Uterus (tissue), 2 donors: ENCODE results near the gene NOL3.

Source experiments
- POLR2A ChIP-seq, 2 donors: fragments of 450-650 bp; IDR thresholded peaks; one replicate each; pipeline ENCODE4 v1.6.1; 2016; ENCODE audit warnings: antibody characterized with exemption in 2 of 2, mild to moderate bottlenecking in 1 of 2, moderate library complexity in 1 of 2
- TF ChIP-seq, protein P1 (sequence below), 4 experiments: fragments of 200-600 bp in 2 of 4; fragments of 450-650 bp in 2 of 4; sonication (generic) in 2 of 4; IDR thresholded peaks; one replicate each; pipeline ENCODE4 v1.5.1; 2016 to 2019; ENCODE audit warnings: antibody characterized with exemption in 4 of 4, mild to moderate bottlenecking in 2 of 4, moderate library complexity in 1 of 4

DNA sequence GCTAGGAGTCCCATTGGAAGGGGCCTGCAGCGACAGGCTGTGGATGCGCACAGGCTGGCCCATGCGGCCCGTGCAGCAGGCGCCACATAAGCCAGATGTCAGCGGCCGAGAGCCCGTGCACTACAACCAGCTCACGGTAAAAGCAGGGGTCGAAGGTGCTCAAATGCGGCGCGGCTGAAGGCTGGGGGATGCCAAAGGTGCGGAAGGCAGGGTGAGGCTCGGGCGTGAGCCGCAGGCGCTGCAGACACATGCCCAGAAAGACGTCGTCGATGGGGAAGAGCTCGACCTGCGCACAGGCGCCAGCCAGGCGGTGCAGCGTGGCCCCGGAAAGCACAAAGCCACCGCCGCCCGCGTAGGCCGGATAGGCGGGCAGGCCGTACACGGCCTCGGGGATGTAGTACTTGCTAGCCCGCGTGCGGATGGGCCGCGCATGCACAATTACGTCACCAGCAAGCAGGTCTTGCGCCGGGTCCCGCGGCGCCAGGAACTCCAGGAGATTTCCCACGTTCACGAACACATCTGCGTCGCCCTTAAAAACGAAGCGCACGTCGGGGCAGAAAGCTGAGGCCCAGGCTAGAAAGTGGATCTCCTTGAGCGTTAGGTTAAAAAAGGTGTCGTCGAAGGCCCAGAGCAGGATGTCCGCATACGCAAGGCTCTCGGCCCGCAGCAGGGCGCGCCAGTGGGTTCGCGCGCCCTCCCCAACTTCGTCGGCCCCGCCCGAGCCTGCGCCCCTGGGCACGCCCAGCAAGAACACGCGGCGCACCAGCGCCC, 20.9 kb upstream of the NOL3 start:
- TF ChIP-seq, protein P1, sequence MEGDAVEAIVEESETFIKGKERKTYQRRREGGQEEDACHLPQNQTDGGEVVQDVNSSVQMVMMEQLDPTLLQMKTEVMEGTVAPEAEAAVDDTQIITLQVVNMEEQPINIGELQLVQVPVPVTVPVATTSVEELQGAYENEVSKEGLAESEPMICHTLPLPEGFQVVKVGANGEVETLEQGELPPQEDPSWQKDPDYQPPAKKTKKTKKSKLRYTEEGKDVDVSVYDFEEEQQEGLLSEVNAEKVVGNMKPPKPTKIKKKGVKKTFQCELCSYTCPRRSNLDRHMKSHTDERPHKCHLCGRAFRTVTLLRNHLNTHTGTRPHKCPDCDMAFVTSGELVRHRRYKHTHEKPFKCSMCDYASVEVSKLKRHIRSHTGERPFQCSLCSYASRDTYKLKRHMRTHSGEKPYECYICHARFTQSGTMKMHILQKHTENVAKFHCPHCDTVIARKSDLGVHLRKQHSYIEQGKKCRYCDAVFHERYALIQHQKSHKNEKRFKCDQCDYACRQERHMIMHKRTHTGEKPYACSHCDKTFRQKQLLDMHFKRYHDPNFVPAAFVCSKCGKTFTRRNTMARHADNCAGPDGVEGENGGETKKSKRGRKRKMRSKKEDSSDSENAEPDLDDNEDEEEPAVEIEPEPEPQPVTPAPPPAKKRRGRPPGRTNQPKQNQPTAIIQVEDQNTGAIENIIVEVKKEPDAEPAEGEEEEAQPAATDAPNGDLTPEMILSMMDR (IDR thresholded peaks at IDR 0.05), result no peak
- TF ChIP-seq POLR2A (IDR thresholded peaks at IDR 0.05), result no peak
